Panc1 (cell line): Measurements from ENCODE around the gene ARHGEF12. TPM values are rescaled to one million over a fixed set of nuclear protein-coding genes. Genes with fewer than 3 reads are reported as not detected.

Experiments
- ATAC-seq: fragments of 200-7000 bp; cut with Tn5 transposase; 2 replicates; pipeline ENCODE4 v1.9.1; 2020; ENCODE audit warnings: mild to moderate bottlenecking, moderate library complexity
- Bru-seq: library from RNA; stranded (reverse); fragments of 400-500 nt; gene quantifications from one replicate; lab custom pipeline; 2021; lab: Mats Ljungman, UMichigan
- BruChase-seq, 2 experiments: library from RNA; stranded (reverse); fragments of 400-500 nt; gene quantifications; one replicate each; lab custom pipeline; 2021; lab: Mats Ljungman, UMichigan
- BruUV-seq: library from RNA; stranded (reverse); fragments of 400-500 nt; replicated peaks from 2 replicates; lab custom pipeline; 2021; lab: Mats Ljungman, UMichigan
- CTCF ChIA-PET: fragments of 300-600 bp; sonication (Branson Sonifier 250); formaldehyde crosslinking; loops from one replicate; lab custom pipeline; 2022; ENCODE audit warnings: antibody characterized with exemption; lab: Charles Lee
- POLR2A ChIA-PET: fragments of 300-600 bp; sonication (Branson Sonifier 250); formaldehyde crosslinking; loops from one replicate; lab custom pipeline; 2022; ENCODE audit warnings: antibody characterized with exemption; lab: Charles Lee
- DNase-seq: peaks from one replicate; pipeline ENCODE4 v3.0.0-alpha.2; 2010; ENCODE audit warnings: low read depth, low spot score
- H3K27ac ChIP-seq: 2 replicates; pipeline ENCODE4 v1.5.1; 2011; ENCODE audit warnings: mild to moderate bottlenecking, low read length, inconsistent platforms
- H3K27me3 ChIP-seq: fragments of 200-500 bp; sonication (Bioruptor generic); 2 replicates; pipeline ENCODE4 v1.6.0; 2014; ENCODE audit warnings: low read length, inconsistent platforms; ENCODE audit not compliant: control insufficient read depth, insufficient read depth
- H3K36me3 ChIP-seq: fragments of 200-500 bp; sonication (Bioruptor generic); 2 replicates; pipeline ENCODE4 v1.5.1; 2014; ENCODE audit warnings: inconsistent platforms, mild to moderate bottlenecking, low read length, moderate library complexity; ENCODE audit not compliant: control insufficient read depth, insufficient read depth
- H3K4me1 ChIP-seq: 2 replicates; pipeline ENCODE4 v1.5.1; 2011; ENCODE audit warnings: inconsistent platforms, mild to moderate bottlenecking, low read length, moderate library complexity; ENCODE audit not compliant: control insufficient read depth, insufficient read depth
- H3K4me3 ChIP-seq, 2 experiments: 2 replicates each; pipeline ENCODE4 v1.5.1; 2011 to 2012; ENCODE audit warnings: low read depth in 2 of 2, low read length in 2 of 2, mild to moderate bottlenecking in 2 of 2, inconsistent platforms in 1 of 2, moderate library complexity in 1 of 2
- H3K9me3 ChIP-seq: fragments of 200-500 bp; sonication (Bioruptor generic); 2 replicates; pipeline ENCODE4 v1.5.1; 2014; ENCODE audit warnings: low read depth, mild to moderate bottlenecking, inconsistent platforms, low read length, moderate library complexity; ENCODE audit not compliant: control insufficient read depth, insufficient read depth
- CTCF ChIP-seq: fragments of 450-650 bp; IDR thresholded peaks from 2 replicates; pipeline ENCODE4 v1.5.1; 2017; ENCODE audit warnings: mild to moderate bottlenecking
- POLR2AphosphoS5 ChIP-seq: IDR thresholded peaks from 2 replicates; pipeline ENCODE4 v1.6.1; 2012; ENCODE audit warnings: mild to moderate bottlenecking, low read depth, low read length, moderate library complexity
- SIN3A ChIP-seq: IDR thresholded peaks from 2 replicates; pipeline ENCODE4 v1.6.1; 2012; ENCODE audit warnings: low read depth, mild to moderate bottlenecking, low read length, moderate library complexity, borderline replicate concordance; ENCODE audit not compliant: insufficient read depth
- TCF7L2 ChIP-seq: IDR thresholded peaks from 2 replicates; pipeline ENCODE4 v1.6.1; 2011; ENCODE audit warnings: mild to moderate bottlenecking, low read depth, low read length, inconsistent platforms
- in situ Hi-C: cut with HindIII; loops from 2 replicates; pipeline ENCODE4 v1.10.0; 2016; ENCODE audit warnings: low sequenced_read_pairs, low pct_unique_long_range_greater_than_20kb
- intact Hi-C: fragments of 100-400 bp; cut with micrococcal nuclease; formaldehyde crosslinking; loops from one replicate; pipeline ENCODE4 v1.10.0; 2022; ENCODE audit not compliant: unreplicated experiment
- long read RNA-seq: library from polyadenylated mRNA; unstranded; transcript quantifications from one replicate; pipeline ENCODE4 v2.0.0, GENCODE V29; 2021; ENCODE audit not compliant: unreplicated experiment
- polyA plus RNA-seq: library from polyadenylated mRNA; unstranded; fragments of >200 nt; gene quantifications from one replicate; pipeline ENCODE4 v1.2.1, GENCODE V29; 2012; ENCODE audit warnings: missing spikeins; ENCODE audit not compliant: insufficient read length
- total RNA-seq: library from RNA; stranded (reverse); gene quantifications from one replicate; pipeline ENCODE4 v1.2.1, GENCODE V29; 2021; ENCODE audit not compliant: unreplicated experiment
- TF ChIP-seq, protein P1 (sequence below), 2 experiments: IDR thresholded peaks; 2 replicates each; pipeline ENCODE4 v1.6.1; 2011 to 2012; ENCODE audit warnings: low read depth in 2 of 2, control low read depth in 1 of 2, low read length in 1 of 2, mild to moderate bottlenecking in 1 of 2, moderate library complexity in 1 of 2; ENCODE audit not compliant: insufficient read depth in 1 of 2

The ARHGEF12 gene, protein sequence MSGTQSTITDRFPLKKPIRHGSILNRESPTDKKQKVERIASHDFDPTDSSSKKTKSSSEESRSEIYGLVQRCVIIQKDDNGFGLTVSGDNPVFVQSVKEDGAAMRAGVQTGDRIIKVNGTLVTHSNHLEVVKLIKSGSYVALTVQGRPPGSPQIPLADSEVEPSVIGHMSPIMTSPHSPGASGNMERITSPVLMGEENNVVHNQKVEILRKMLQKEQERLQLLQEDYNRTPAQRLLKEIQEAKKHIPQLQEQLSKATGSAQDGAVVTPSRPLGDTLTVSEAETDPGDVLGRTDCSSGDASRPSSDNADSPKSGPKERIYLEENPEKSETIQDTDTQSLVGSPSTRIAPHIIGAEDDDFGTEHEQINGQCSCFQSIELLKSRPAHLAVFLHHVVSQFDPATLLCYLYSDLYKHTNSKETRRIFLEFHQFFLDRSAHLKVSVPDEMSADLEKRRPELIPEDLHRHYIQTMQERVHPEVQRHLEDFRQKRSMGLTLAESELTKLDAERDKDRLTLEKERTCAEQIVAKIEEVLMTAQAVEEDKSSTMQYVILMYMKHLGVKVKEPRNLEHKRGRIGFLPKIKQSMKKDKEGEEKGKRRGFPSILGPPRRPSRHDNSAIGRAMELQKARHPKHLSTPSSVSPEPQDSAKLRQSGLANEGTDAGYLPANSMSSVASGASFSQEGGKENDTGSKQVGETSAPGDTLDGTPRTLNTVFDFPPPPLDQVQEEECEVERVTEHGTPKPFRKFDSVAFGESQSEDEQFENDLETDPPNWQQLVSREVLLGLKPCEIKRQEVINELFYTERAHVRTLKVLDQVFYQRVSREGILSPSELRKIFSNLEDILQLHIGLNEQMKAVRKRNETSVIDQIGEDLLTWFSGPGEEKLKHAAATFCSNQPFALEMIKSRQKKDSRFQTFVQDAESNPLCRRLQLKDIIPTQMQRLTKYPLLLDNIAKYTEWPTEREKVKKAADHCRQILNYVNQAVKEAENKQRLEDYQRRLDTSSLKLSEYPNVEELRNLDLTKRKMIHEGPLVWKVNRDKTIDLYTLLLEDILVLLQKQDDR (N-terminal part only)
- 182 TPM for total RNA-seq
- 55.9 TPM for polyA plus RNA-seq
- percentile 97 among the genes with signal in this experiment for Bru-seq, nascent RNA
- BruChase-seq, experiment 1, labeled RNA remaining after a 2-hour chase = percentile 96 among the genes with signal in this experiment
- BruChase-seq, experiment 2, labeled RNA remaining after a 6-hour chase = percentile 97 among the genes with signal in this experiment
- long read RNA-seq, full-length matches to known transcripts = 4 of 82 reads
- long read RNA-seq, partial matches to known transcripts = 22 of 82 reads
- long read RNA-seq, other reads (novel, unspliced or antisense) = 56 of 82 reads

DNA sequence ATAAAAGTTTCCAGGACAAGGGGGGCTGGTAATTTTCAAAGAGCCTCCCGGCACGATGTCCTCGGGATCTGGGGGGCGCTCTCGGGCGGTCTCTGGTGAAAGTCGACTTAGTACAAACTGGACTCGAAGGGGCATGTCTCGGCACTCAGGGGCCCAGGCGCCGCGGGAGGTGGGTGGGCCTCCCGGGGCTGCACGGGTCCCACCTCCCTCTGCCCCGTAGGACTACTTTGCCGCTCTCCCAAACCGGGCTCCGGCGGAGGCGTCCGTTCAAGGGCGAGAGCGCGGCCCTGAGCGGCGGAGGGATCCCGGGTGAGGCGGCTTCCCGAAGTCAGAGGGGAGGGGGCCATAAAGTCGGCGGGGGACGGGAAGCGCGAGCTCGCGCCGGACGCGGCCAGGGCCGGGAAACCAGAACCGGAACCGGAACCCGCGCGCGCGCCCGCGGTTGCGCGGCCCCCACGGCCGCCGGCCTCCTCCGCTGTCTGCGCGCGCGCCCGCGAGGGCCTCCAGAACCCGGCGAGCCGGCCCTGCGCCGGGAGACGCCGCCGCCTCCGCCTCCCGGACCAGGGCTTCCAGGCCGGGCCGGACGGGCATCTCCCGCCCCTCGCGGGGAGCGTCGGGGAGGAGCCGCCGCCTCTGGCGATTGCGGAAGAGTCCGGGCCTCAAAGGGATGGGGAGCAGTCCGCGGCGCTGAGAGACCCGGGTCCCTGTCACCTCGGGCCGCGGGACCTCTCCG is at the start of gene ARHGEF12:
ARHGEF12 (plus strand) TSS at position 506 of the 733 bp plus-strand sequence. CDS start 831 bp downstream, outside the sequence.
- H3K36me3 ChIP-seq = no peaks in the 10 kb centered on the region
- no peaks in the 10 kb centered on the region for H3K27me3 ChIP-seq
- peak; percentile 77 for ATAC-seq
- peak; percentile 93 for TF ChIP-seq TCF7L2
- peak; percentile 92 for TF ChIP-seq CTCF
- TF ChIP-seq SIN3A = peak; percentile 78
- TF ChIP-seq POLR2AphosphoS5 = peak; percentile 66
- TF ChIP-seq, protein P1, sequence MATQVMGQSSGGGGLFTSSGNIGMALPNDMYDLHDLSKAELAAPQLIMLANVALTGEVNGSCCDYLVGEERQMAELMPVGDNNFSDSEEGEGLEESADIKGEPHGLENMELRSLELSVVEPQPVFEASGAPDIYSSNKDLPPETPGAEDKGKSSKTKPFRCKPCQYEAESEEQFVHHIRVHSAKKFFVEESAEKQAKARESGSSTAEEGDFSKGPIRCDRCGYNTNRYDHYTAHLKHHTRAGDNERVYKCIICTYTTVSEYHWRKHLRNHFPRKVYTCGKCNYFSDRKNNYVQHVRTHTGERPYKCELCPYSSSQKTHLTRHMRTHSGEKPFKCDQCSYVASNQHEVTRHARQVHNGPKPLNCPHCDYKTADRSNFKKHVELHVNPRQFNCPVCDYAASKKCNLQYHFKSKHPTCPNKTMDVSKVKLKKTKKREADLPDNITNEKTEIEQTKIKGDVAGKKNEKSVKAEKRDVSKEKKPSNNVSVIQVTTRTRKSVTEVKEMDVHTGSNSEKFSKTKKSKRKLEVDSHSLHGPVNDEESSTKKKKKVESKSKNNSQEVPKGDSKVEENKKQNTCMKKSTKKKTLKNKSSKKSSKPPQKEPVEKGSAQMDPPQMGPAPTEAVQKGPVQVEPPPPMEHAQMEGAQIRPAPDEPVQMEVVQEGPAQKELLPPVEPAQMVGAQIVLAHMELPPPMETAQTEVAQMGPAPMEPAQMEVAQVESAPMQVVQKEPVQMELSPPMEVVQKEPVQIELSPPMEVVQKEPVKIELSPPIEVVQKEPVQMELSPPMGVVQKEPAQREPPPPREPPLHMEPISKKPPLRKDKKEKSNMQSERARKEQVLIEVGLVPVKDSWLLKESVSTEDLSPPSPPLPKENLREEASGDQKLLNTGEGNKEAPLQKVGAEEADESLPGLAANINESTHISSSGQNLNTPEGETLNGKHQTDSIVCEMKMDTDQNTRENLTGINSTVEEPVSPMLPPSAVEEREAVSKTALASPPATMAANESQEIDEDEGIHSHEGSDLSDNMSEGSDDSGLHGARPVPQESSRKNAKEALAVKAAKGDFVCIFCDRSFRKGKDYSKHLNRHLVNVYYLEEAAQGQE (IDR thresholded peaks at IDR 0.05; ENCODE audit: insufficient read depth in 1 of 2, low read depth in 2 of 2, low read length in 1 of 2) = 0 out of 4 replicates have a peak, but pooled peaks of 1 of the 2 experiments have one; percentile 31
- in situ Hi-C loops (no loop called here), intact Hi-C loops (loop anchor here (2.0 kb wide), 1 partner anchor 65 kb away; no protein-coding TSS in a partner anchor)
- ChIA-PET CTCF (no interaction called here), POLR2A (interaction anchor here (1.2 kb wide), 1 partner anchor 88 kb away, joined by 3 read pairs; no protein-coding TSS in a partner anchor)
- H3K9me3 ChIP-seq = no peaks in the 10 kb centered on the region
- peak within 1 kb of the TSS; percentile 85 to 96 for H3K4me3 ChIP-seq
- H3K27ac ChIP-seq = peak within 1 kb of the TSS; percentile 98
- DNase-seq = no peak
- H3K4me1 ChIP-seq = peaks cover 53% of the 10 kb centered on the region
- no TSS peak for BruUV-seq
